Measurements from ENCODE around the gene CASP9.

DNA sequence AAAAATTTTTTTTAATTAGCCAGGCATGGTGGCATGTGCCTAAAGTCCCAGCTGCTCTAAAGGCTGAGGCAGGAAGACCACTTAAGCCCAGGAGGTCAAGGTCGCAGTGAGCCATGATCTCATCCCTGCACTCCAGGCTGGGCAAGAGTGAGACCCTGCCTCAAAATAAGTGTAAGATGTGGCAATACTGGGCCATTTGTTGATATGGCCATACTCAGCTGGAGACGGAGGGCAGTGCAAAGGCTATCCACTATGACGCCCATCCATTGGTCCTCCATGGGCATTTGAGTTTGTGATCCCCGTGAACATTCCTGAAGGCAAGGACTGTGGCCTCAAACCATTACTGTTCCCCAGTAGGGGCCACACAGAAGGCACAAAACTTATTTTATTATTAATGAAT, 1.5 kb downstream of the CASP9 start:
- TF ChIP-seq, protein P1, sequence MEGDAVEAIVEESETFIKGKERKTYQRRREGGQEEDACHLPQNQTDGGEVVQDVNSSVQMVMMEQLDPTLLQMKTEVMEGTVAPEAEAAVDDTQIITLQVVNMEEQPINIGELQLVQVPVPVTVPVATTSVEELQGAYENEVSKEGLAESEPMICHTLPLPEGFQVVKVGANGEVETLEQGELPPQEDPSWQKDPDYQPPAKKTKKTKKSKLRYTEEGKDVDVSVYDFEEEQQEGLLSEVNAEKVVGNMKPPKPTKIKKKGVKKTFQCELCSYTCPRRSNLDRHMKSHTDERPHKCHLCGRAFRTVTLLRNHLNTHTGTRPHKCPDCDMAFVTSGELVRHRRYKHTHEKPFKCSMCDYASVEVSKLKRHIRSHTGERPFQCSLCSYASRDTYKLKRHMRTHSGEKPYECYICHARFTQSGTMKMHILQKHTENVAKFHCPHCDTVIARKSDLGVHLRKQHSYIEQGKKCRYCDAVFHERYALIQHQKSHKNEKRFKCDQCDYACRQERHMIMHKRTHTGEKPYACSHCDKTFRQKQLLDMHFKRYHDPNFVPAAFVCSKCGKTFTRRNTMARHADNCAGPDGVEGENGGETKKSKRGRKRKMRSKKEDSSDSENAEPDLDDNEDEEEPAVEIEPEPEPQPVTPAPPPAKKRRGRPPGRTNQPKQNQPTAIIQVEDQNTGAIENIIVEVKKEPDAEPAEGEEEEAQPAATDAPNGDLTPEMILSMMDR (IDR thresholded peaks at IDR 0.05; ENCODE audit: poor library complexity): no peak
- TF ChIP-seq EZH2 (IDR thresholded peaks at IDR 0.05; ENCODE audit: borderline replicate concordance): no peak
